Astrocyte of the spinal cord (primary cell): ENCODE measurements around the gene TMEM243.
A peak's percentile ranks its signal among the peaks of the same experiment; 100 is the strongest.

Source experiments
- DNase-seq: peaks from one replicate; pipeline ENCODE4 v3.0.0; 2011; ENCODE audit warnings: low read depth, low spot score
- H3K4me3 ChIP-seq: 2 replicates; pipeline ENCODE4 v1.5.1; 2011; ENCODE audit warnings: low read depth, mild to moderate bottlenecking, low read length, moderate library complexity
- CTCF ChIP-seq: IDR thresholded peaks from 2 replicates; pipeline ENCODE4 v1.5.1; 2012; ENCODE audit warnings: low read depth, mild to moderate bottlenecking, low read length, inconsistent platforms
- in situ Hi-C: cut with HindIII; loops from 2 replicates; pipeline ENCODE4 v1.10.0; 2017; ENCODE audit warnings: low sequenced_read_pairs

TMEM243 gene

GRCh38 chr7:87154569-87154968 is 65.0 kb downstream of the TMEM243 start:
- in situ Hi-C loops, result no loop called here
- H3K4me3 ChIP-seq, result peak overlapping the region; percentile 97
- no peak for TF ChIP-seq CTCF
- no peak for DNase-seq

GRCh38 chr7:87154166-87154565 is 65.4 kb downstream of the TMEM243 start:
- peak overlapping the region; percentile 97 for H3K4me3 ChIP-seq
- no peak for DNase-seq
- TF ChIP-seq CTCF, result no peak
- in situ Hi-C loops, result no loop called here

GRCh38 chr7:87152897-87153641 is 66.5 kb downstream of the TMEM243 start:
- peak; percentile 32 for DNase-seq
- TF ChIP-seq CTCF, result no peak
- H3K4me3 ChIP-seq, result peak overlapping the region; percentile 97
- in situ Hi-C loops, result no loop called here

GRCh38 chr7:87152112-87152896 is 67.2 kb downstream of the TMEM243 start, which contains the start of gene DMTF1:
Gene DMTF1 (plus strand): TSS chr7:87152453. CDS start chr7:87164942, 12,489 bp downstream.
- in situ Hi-C loops, result no loop called here
- TF ChIP-seq CTCF, result no peak
- DNase-seq, result peak; percentile 98
- H3K4me3 ChIP-seq, result peak within 1 kb of the TSS; percentile 97

GRCh38 chr7:87151729-87152111 is 67.8 kb downstream of the TMEM243 start:
- no peak for DNase-seq
- TF ChIP-seq CTCF, result no peak
- H3K4me3 ChIP-seq, result peak overlapping the region; percentile 97
- in situ Hi-C loops, result no loop called here

- in situ Hi-C loops, result no loop called here
- DNase-seq, result no peak
- no peak for TF ChIP-seq CTCF
- peak overlapping the region; percentile 97 for H3K4me3 ChIP-seq
These were observed 68.4 kb downstream of the TMEM243 start for GRCh38 chr7:87151002-87151728.
